Stimulated activated naive B cell treated with anti-CD40 and anti-IgM and Interleukin-4, amounts not matched to agents 10 μg/mL and 1 μg/mL and 100 μg/mL, for 72 hours (primary cell): ENCODE data around the gene ASIC5.
"Not testable (repeated sequence)": the region's sequence is repeated elsewhere in the genome, so short reads cannot be mapped to it uniquely, and the experiment has no call there.

Source experiments
- ATAC-seq, 2 donors: fragments of 150-1000 bp; cut with Tn5 transposase; replicated peaks; 2 replicates each; pipeline ENCODE4 v1.10.0; 2021; ENCODE audit warnings: moderate library complexity in 1 of 2
- DNase-seq: peaks from one replicate; pipeline ENCODE4 v3.0.0; 2021
- H3K27ac Mint-ChIP-seq: one replicate; pipeline ENCODE4 v1.8.0; 2022; ENCODE audit warnings: mild to moderate bottlenecking, mixed read lengths
- H3K27me3 Mint-ChIP-seq, 2 donors: one replicate each; pipeline ENCODE4 v1.8.0; 2022; ENCODE audit warnings: mixed read lengths in 2 of 2
- H3K36me3 Mint-ChIP-seq, 2 donors: one replicate each; pipeline ENCODE4 v1.8.0; 2022; ENCODE audit warnings: mixed read lengths in 2 of 2, mild to moderate bottlenecking in 1 of 2
- H3K4me1 Mint-ChIP-seq, 2 donors: one replicate each; pipeline ENCODE4 v1.8.0; 2022; ENCODE audit warnings: mixed read lengths in 2 of 2, mild to moderate bottlenecking in 1 of 2
- H3K4me3 Mint-ChIP-seq, 2 donors: one replicate each; pipeline ENCODE4 v1.8.0; 2022; ENCODE audit warnings: mild to moderate bottlenecking in 2 of 2, mixed read lengths in 2 of 2, moderate library complexity in 1 of 2
- H3K9me3 Mint-ChIP-seq, 2 donors: one replicate each; pipeline ENCODE4 v1.8.0; 2022; ENCODE audit warnings: mixed read lengths in 2 of 2, mild to moderate bottlenecking in 1 of 2

Gene ASIC5

GRCh38 chr4:155866177-155866576, at the start of gene ASIC5:
Gene ASIC5 (minus strand): TSS chr4:155866277. CDS start chr4:155866226, 51 bp downstream.
- Mint-ChIP-seq H3K36me3 (no peaks in the 10 kb centered on the region), H3K4me3 (no peak within 1 kb of the TSS), H3K27me3 (no peaks in the 10 kb centered on the region), H3K9me3 (peaks cover 4 to 13% of the 10 kb centered on the region in 2 donors), H3K4me1 (no peaks in the 10 kb centered on the region), H3K27ac (no peak within 1 kb of the TSS)
- ATAC-seq = no peak
- no peak for DNase-seq

GRCh38 chr4:155914782-155915181, 48.7 kb upstream of the ASIC5 start:
- H3K36me3 Mint-ChIP-seq = no peaks in the 10 kb centered on the region
- no peak for ATAC-seq
- no peaks in the 10 kb centered on the region for H3K9me3 Mint-ChIP-seq
- no peak overlapping the region for H3K27ac Mint-ChIP-seq
- no peaks in the 10 kb centered on the region for H3K4me1 Mint-ChIP-seq
- no peak for DNase-seq
- H3K4me3 Mint-ChIP-seq = no peak overlapping the region
- peaks cover 0 to 3% of the 10 kb centered on the region in 2 donors for H3K27me3 Mint-ChIP-seq

- no peak for ATAC-seq
- H3K27me3 Mint-ChIP-seq = peaks cover 0 to 4% of the 10 kb centered on the region in 2 donors
- H3K4me1 Mint-ChIP-seq = no peaks in the 10 kb centered on the region
These were observed 45.8 kb upstream of the ASIC5 start for GRCh38 chr4:155911905-155912304.

GRCh38 chr4:155909615-155910226, 43.6 kb upstream of the ASIC5 start:
- DNase-seq (no peak), ATAC-seq (no peak)
- Mint-ChIP-seq H3K4me1 (no peaks in the 10 kb centered on the region), H3K36me3 (no peaks in the 10 kb centered on the region), H3K27ac (no peak overlapping the region), H3K9me3 (no peaks in the 10 kb centered on the region), H3K4me3 (no peak overlapping the region), H3K27me3 (peaks cover 0 to 4% of the 10 kb centered on the region in 2 donors)

More at GRCh38 chr4:155911905-155912304, 45.8 kb upstream of the ASIC5 start:
- H3K4me3 Mint-ChIP-seq = no peak overlapping the region
- no peaks in the 10 kb centered on the region for H3K36me3 Mint-ChIP-seq
- no peaks in the 10 kb centered on the region for H3K9me3 Mint-ChIP-seq
- no peak overlapping the region for H3K27ac Mint-ChIP-seq
- DNase-seq = no peak

GRCh38 chr4:155908187-155909139, 42.4 kb upstream of the ASIC5 start:
- ATAC-seq (no peak), DNase-seq (no peak)
- Mint-ChIP-seq H3K27me3 (peaks cover 0 to 8% of the 10 kb centered on the region in 2 donors), H3K4me1 (no peaks in the 10 kb centered on the region), H3K27ac (no peak overlapping the region), H3K9me3 (no peaks in the 10 kb centered on the region), H3K4me3 (no peak overlapping the region), H3K36me3 (no peaks in the 10 kb centered on the region)

- Mint-ChIP-seq H3K27ac (no peak overlapping the region), H3K4me3 (no peak overlapping the region), H3K9me3 (no peaks in the 10 kb centered on the region), H3K36me3 (no peaks in the 10 kb centered on the region), H3K4me1 (no peaks in the 10 kb centered on the region), H3K27me3 (peaks cover 0 to 8% of the 10 kb centered on the region in 2 donors)
- ATAC-seq = no peak
- no peak for DNase-seq
These were observed 41.5 kb upstream of the ASIC5 start for GRCh38 chr4:155907556-155907955.

GRCh38 chr4:155906554-155907247, 40.6 kb upstream of the ASIC5 start:
- Mint-ChIP-seq H3K27me3 (peaks cover 0 to 8% of the 10 kb centered on the region in 2 donors), H3K9me3 (no peaks in the 10 kb centered on the region), H3K36me3 (no peaks in the 10 kb centered on the region), H3K4me1 (no peaks in the 10 kb centered on the region), H3K27ac (no peak overlapping the region), H3K4me3 (no peak overlapping the region)
- ATAC-seq = no peak
- no peak for DNase-seq

- Mint-ChIP-seq H3K9me3 (no peaks in the 10 kb centered on the region), H3K27ac (no peak overlapping the region), H3K36me3 (no peaks in the 10 kb centered on the region), H3K27me3 (peaks cover 0 to 4% of the 10 kb centered on the region in 2 donors), H3K4me1 (no peaks in the 10 kb centered on the region), H3K4me3 (no peak overlapping the region)
- ATAC-seq = no peak
- no peak for DNase-seq
These were observed 38.3 kb upstream of the ASIC5 start for GRCh38 chr4:155904331-155904730.

GRCh38 chr4:155903453-155903852, 37.4 kb upstream of the ASIC5 start, which contains the start of gene TDO2:
Gene TDO2 (plus strand): TSS chr4:155903696. CDS start chr4:155903759, 63 bp downstream.
- Mint-ChIP-seq H3K27ac (no peak within 1 kb of the TSS), H3K9me3 (peaks cover 1 to 4% of the 10 kb centered on the region in 2 donors), H3K4me3 (no peak within 1 kb of the TSS), H3K36me3 (no peaks in the 10 kb centered on the region), H3K4me1 (no peaks in the 10 kb centered on the region), H3K27me3 (peaks cover 0 to 4% of the 10 kb centered on the region in 2 donors)
- no peak for ATAC-seq
- no peak for DNase-seq

GRCh38 chr4:155901013-155901412, 34.9 kb upstream of the ASIC5 start:
- H3K27ac Mint-ChIP-seq = no peak overlapping the region
- ATAC-seq (no peak), DNase-seq (no peak)
- peaks cover 0 to 4% of the 10 kb centered on the region in 2 donors for H3K27me3 Mint-ChIP-seq
- H3K9me3 Mint-ChIP-seq = peaks cover 9 to 11% of the 10 kb centered on the region in 2 donors
- no peak overlapping the region for H3K4me3 Mint-ChIP-seq
- H3K4me1 Mint-ChIP-seq = no peaks in the 10 kb centered on the region
- no peaks in the 10 kb centered on the region for H3K36me3 Mint-ChIP-seq

- Mint-ChIP-seq H3K27me3 (peaks cover 0 to 4% of the 10 kb centered on the region in 2 donors), H3K36me3 (no peaks in the 10 kb centered on the region), H3K9me3 (peaks cover 11 to 13% of the 10 kb centered on the region in 2 donors), H3K27ac (no peak overlapping the region), H3K4me3 (no peak overlapping the region), H3K4me1 (no peaks in the 10 kb centered on the region)
- DNase-seq = no peak
- no peak for ATAC-seq
These were observed 34.3 kb upstream of the ASIC5 start for GRCh38 chr4:155900381-155900780.

- peaks cover 0 to 4% of the 10 kb centered on the region in 2 donors for H3K27me3 Mint-ChIP-seq
- no peak overlapping the region for H3K4me3 Mint-ChIP-seq
- H3K36me3 Mint-ChIP-seq = no peaks in the 10 kb centered on the region
- peaks cover 12 to 15% of the 10 kb centered on the region in 2 donors for H3K9me3 Mint-ChIP-seq
- H3K4me1 Mint-ChIP-seq = no peaks in the 10 kb centered on the region
- no peak for DNase-seq
- no peak for ATAC-seq
- H3K27ac Mint-ChIP-seq = no peak overlapping the region
These were observed 33.8 kb upstream of the ASIC5 start for GRCh38 chr4:155899891-155900290.

- H3K4me1 Mint-ChIP-seq, H3K36me3 Mint-ChIP-seq, H3K27ac Mint-ChIP-seq, ATAC-seq, H3K27me3 Mint-ChIP-seq, DNase-seq, H3K4me3 Mint-ChIP-seq: not testable (repeated sequence)
- H3K9me3 Mint-ChIP-seq = peaks cover 13 to 15% of the 10 kb centered on the region in 2 donors
These were observed 32.3 kb upstream of the ASIC5 start for GRCh38 chr4:155898371-155898770.

GRCh38 chr4:155891058-155891457, 25.0 kb upstream of the ASIC5 start:
- Mint-ChIP-seq H3K27me3 (peaks cover 5 to 6% of the 10 kb centered on the region in 2 donors), H3K4me1 (no peaks in the 10 kb centered on the region), H3K36me3 (no peaks in the 10 kb centered on the region), H3K27ac (no peak overlapping the region), H3K4me3 (no peak overlapping the region), H3K9me3 (peaks cover 4% of the 10 kb centered on the region in 2 donors)
- ATAC-seq (no peak), DNase-seq (no peak)
